Measurements from ENCODE around the gene NCBP3.

DNA sequence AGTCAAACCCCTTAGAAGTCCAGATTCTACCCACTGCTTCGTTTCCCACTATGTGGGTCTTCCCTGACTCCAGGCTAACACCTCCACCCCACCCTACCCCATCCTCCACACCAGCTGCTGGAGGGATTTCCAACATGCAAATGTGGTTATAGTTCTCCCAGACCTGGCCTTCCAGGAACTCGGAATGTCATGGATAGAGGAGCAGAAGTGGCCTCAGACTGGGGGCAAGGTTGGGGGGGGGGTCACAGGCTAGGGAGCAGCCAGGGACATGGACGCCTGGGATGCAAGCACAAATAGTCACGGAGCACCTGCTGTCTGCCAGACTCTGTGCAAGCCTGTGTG is 44.8 kb upstream of the NCBP3 start:
- TF ChIP-seq, protein P1, sequence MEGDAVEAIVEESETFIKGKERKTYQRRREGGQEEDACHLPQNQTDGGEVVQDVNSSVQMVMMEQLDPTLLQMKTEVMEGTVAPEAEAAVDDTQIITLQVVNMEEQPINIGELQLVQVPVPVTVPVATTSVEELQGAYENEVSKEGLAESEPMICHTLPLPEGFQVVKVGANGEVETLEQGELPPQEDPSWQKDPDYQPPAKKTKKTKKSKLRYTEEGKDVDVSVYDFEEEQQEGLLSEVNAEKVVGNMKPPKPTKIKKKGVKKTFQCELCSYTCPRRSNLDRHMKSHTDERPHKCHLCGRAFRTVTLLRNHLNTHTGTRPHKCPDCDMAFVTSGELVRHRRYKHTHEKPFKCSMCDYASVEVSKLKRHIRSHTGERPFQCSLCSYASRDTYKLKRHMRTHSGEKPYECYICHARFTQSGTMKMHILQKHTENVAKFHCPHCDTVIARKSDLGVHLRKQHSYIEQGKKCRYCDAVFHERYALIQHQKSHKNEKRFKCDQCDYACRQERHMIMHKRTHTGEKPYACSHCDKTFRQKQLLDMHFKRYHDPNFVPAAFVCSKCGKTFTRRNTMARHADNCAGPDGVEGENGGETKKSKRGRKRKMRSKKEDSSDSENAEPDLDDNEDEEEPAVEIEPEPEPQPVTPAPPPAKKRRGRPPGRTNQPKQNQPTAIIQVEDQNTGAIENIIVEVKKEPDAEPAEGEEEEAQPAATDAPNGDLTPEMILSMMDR (conservative IDR thresholded peaks at IDR 0.05; ENCODE audit: low read length), result no peak
- no peak for TF ChIP-seq EZH2phosphoT487 (IDR thresholded peaks at IDR 0.05; ENCODE audit: borderline replicate concordance, low read depth, low read length)
